HL-60 (cell line): ENCODE data around the gene TTC1.

Experiments used
- CTCF ChIP-seq: IDR thresholded peaks from one replicate; pipeline ENCODE4 v1.5.1; 2011; ENCODE audit warnings: low read length, control low read depth, inconsistent platforms; ENCODE audit not compliant: insufficient read depth
- GABPA ChIP-seq: IDR thresholded peaks from 2 replicates; pipeline ENCODE4 v1.6.1; 2012; ENCODE audit warnings: low read depth
- POLR2AphosphoS5 ChIP-seq: IDR thresholded peaks from 2 replicates; pipeline ENCODE4 v1.6.1; 2012; ENCODE audit warnings: low read depth
- REST ChIP-seq: IDR thresholded peaks from 2 replicates; pipeline ENCODE4 v1.6.1; 2012; ENCODE audit warnings: low read depth; ENCODE audit not compliant: insufficient replicate concordance
- SPI1 ChIP-seq: IDR thresholded peaks from 2 replicates; pipeline ENCODE4 v1.6.1; 2012; ENCODE audit warnings: low read depth, mild to moderate bottlenecking, borderline replicate concordance

- TF ChIP-seq CTCF (no peak), POLR2AphosphoS5 (no peak), SPI1 (no peak), REST (no peak), GABPA (no peak)
Measured at GRCh38 chr5:160001457-160001856, 7.5 kb upstream of the TTC1 start.
